Measurements from ENCODE around the gene FAM83G. TPM values are rescaled to one million over a fixed set of nuclear protein-coding genes. Genes with fewer than 3 reads are reported as not detected.

FAM83G gene
- total RNA-seq, 1 donor from 2014 or later, result 1.3 TPM

- Mint-ChIP-seq H3K4me1 (peaks cover 13% of the 10 kb centered on the region), H3K27me3 (ENCODE audit: low read depth) (no peaks in the 10 kb centered on the region), H3K27ac (ENCODE audit: unreplicated experiment) (no peak overlapping the region), H3K4me3 (no peak overlapping the region), H3K9me3 (no peaks in the 10 kb centered on the region), H3K36me3 (ENCODE audit: low read depth) (no peaks in the 10 kb centered on the region)
- TF ChIP-seq CTCF (conservative IDR thresholded peaks at IDR 0.05), result no peak
- no peak for DNase-seq (ENCODE audit: low read depth, low spot score)
These were observed 41.2 kb downstream of the FAM83G start for GRCh38 chr17:18963126-18964017.

GRCh38 chr17:18962494-18962815, 42.1 kb downstream of the FAM83G start:
- no peak for DNase-seq (ENCODE audit: low read depth, low spot score)
- no peak overlapping the region for H3K4me3 Mint-ChIP-seq
- TF ChIP-seq CTCF (conservative IDR thresholded peaks at IDR 0.05), result no peak
- peak overlapping the region; percentile 2 for H3K27ac Mint-ChIP-seq (ENCODE audit: unreplicated experiment)
- no peaks in the 10 kb centered on the region for H3K27me3 Mint-ChIP-seq (ENCODE audit: low read depth)
- H3K36me3 Mint-ChIP-seq (ENCODE audit: low read depth), result no peaks in the 10 kb centered on the region
- no peaks in the 10 kb centered on the region for H3K9me3 Mint-ChIP-seq
- H3K4me1 Mint-ChIP-seq, result peaks cover 13% of the 10 kb centered on the region

GRCh38 chr17:18961634-18962493, 42.7 kb downstream of the FAM83G start:
- H3K4me1 Mint-ChIP-seq, result peaks cover 7% of the 10 kb centered on the region
- no peaks in the 10 kb centered on the region for H3K9me3 Mint-ChIP-seq
- H3K27ac Mint-ChIP-seq (ENCODE audit: unreplicated experiment), result peak overlapping the region; percentile 2
- DNase-seq (ENCODE audit: low read depth, low spot score), result no peak
- no peaks in the 10 kb centered on the region for H3K36me3 Mint-ChIP-seq (ENCODE audit: low read depth)
- TF ChIP-seq CTCF (conservative IDR thresholded peaks at IDR 0.05), result no peak
- H3K27me3 Mint-ChIP-seq (ENCODE audit: low read depth), result no peaks in the 10 kb centered on the region
- no peak overlapping the region for H3K4me3 Mint-ChIP-seq

- no peak overlapping the region for H3K4me3 Mint-ChIP-seq
- H3K27ac Mint-ChIP-seq (ENCODE audit: unreplicated experiment), result peak overlapping the region; percentile 39
- no peaks in the 10 kb centered on the region for H3K27me3 Mint-ChIP-seq (ENCODE audit: low read depth)
- H3K4me1 Mint-ChIP-seq, result peaks cover 6% of the 10 kb centered on the region
- peak; percentile 96 for DNase-seq (ENCODE audit: low read depth, low spot score)
- peak; percentile 94 for TF ChIP-seq CTCF (conservative IDR thresholded peaks at IDR 0.05)
- H3K9me3 Mint-ChIP-seq, result no peaks in the 10 kb centered on the region
- no peaks in the 10 kb centered on the region for H3K36me3 Mint-ChIP-seq (ENCODE audit: low read depth)
These were observed 43.6 kb downstream of the FAM83G start for GRCh38 chr17:18960803-18961511.

- Mint-ChIP-seq H3K27me3 (ENCODE audit: low read depth) (no peaks in the 10 kb centered on the region), H3K4me1 (peaks cover 6% of the 10 kb centered on the region), H3K4me3 (no peak overlapping the region), H3K27ac (ENCODE audit: unreplicated experiment) (no peak overlapping the region), H3K36me3 (ENCODE audit: low read depth) (no peaks in the 10 kb centered on the region), H3K9me3 (no peaks in the 10 kb centered on the region)
- TF ChIP-seq CTCF (conservative IDR thresholded peaks at IDR 0.05), result no peak
- no peak for DNase-seq (ENCODE audit: low read depth, low spot score)
These were observed 44.3 kb downstream of the FAM83G start for GRCh38 chr17:18960241-18960665.

Measured in neural crest cell (in vitro differentiated cells).